HCT116 (cell line): ENCODE measurements around the gene SLC35F1. TPM values are rescaled to one million over a fixed set of nuclear protein-coding genes. Genes with fewer than 3 reads are reported as not detected.

Experiments used
- ATAC-seq: fragments of 200-7000 bp; cut with Tn5 transposase; 2 replicates; pipeline ENCODE4 v1.9.1; 2020; ENCODE audit warnings: mild to moderate bottlenecking, moderate library complexity
- BruUV-seq: library from RNA; stranded (reverse); fragments of 400-500 nt; replicated peaks from 2 replicates; lab custom pipeline; 2021; lab: Mats Ljungman, UMichigan
- CTCF ChIA-PET: fragments of 300-600 bp; sonication (Branson Sonifier 250); formaldehyde crosslinking; loops from one replicate; lab custom pipeline; 2021; ENCODE audit warnings: antibody characterized with exemption; lab: Charles Lee
- POLR2A ChIA-PET: fragments of 300-600, 350-600 bp; sonication (Branson Sonifier 250); formaldehyde crosslinking; loops from one replicate; lab custom pipeline; 2021; ENCODE audit warnings: antibody characterized with exemption; lab: Charles Lee
- RAD21 ChIA-PET, 2 experiments: fragments of 300-600 bp; sonication (Branson Sonifier 250); formaldehyde crosslinking; loops; one replicate each; lab custom pipeline; 2023; ENCODE audit warnings: low total read pairs in 2 of 2; ENCODE audit not compliant: uncharacterized antibody in 2 of 2, unreplicated experiment in 2 of 2, low non-redundant PET in 1 of 2; lab: Charles Lee
- DNase-seq: peaks from one replicate; pipeline ENCODE4 v3.0.0-alpha.2; 2010; ENCODE audit warnings: low read depth, low spot score
- H2AFZ ChIP-seq: fragments of 200-600 bp; shearing (Covaris generic), sonication (generic); 2 replicates; pipeline ENCODE4 v1.6.1; 2017; ENCODE audit warnings: low read depth, mixed run types, mixed read lengths, antibody characterized with exemption, low read length; ENCODE audit not compliant: poor library complexity, severe bottlenecking
- H3K27ac ChIP-seq: 2 replicates; pipeline ENCODE4 v1.5.1; 2012; ENCODE audit warnings: low read depth, low read length
- H3K27me3 ChIP-seq: fragments of 200-600 bp; sonication (generic); 2 replicates; pipeline ENCODE4 v1.6.1; 2016; ENCODE audit warnings: mixed run types, low read length, mixed read lengths; ENCODE audit not compliant: insufficient read depth
- H3K36me3 ChIP-seq, 2 experiments: fragments of 200-500 bp in 1 of 2; fragments of 200-600 bp in 1 of 2; sonication (Bioruptor generic) in 1 of 2; sonication (generic) in 1 of 2; 2 replicates each; pipeline versions ENCODE4 v1.5.1 to v1.6.1; 2014 to 2016; ENCODE audit warnings: low read length in 2 of 2, inconsistent platforms in 1 of 2, mixed read lengths in 1 of 2, mixed run types in 1 of 2; ENCODE audit not compliant: insufficient read depth in 2 of 2, control insufficient read depth in 1 of 2
- H3K4me1 ChIP-seq, 2 experiments: fragments of 200-600 bp in 1 of 2; sonication (generic) in 1 of 2; 2 replicates each; pipeline versions ENCODE4 v1.5.1 to v1.6.1; 2012 to 2017; ENCODE audit warnings: low read length in 2 of 2, inconsistent platforms in 1 of 2, mild to moderate bottlenecking in 1 of 2, mixed read lengths in 1 of 2, mixed run types in 1 of 2, moderate library complexity in 1 of 2; ENCODE audit not compliant: insufficient read depth in 2 of 2, control insufficient read depth in 1 of 2
- H3K4me2 ChIP-seq: fragments of 200-600 bp; sonication (generic); 2 replicates; pipeline ENCODE4 v1.6.1; 2017; ENCODE audit warnings: mixed run types, low read length, mixed read lengths
- H3K4me3 ChIP-seq, 2 experiments: fragments of 200-600 bp in 1 of 2; sonication (generic) in 1 of 2; replicated peaks in 1 of 2; 2 replicates each; pipeline ENCODE4 v1.5.1; 2011 to 2016; ENCODE audit warnings: low read length in 2 of 2, control low read depth in 1 of 2, low read depth in 1 of 2, mild to moderate bottlenecking in 1 of 2, mixed read lengths in 1 of 2, mixed run types in 1 of 2
- H3K79me2 ChIP-seq: fragments of 200-600 bp; sonication (generic); 2 replicates; pipeline ENCODE4 v1.6.1; 2017; ENCODE audit warnings: mild to moderate bottlenecking, mixed run types, low read length, moderate library complexity, mixed read lengths; ENCODE audit not compliant: insufficient read depth
- H3K9ac ChIP-seq: fragments of 200-600 bp; sonication (generic); 2 replicates; pipeline ENCODE4 v1.6.1; 2016; ENCODE audit warnings: low read length, mixed read lengths
- H3K9me2 ChIP-seq: fragments of 200-600 bp; sonication (generic), shearing (Covaris generic); 2 replicates; pipeline ENCODE4 v1.6.1; 2017; ENCODE audit warnings: mixed run types, mild to moderate bottlenecking, moderate library complexity; ENCODE audit not compliant: insufficient read depth
- H3K9me3 ChIP-seq, 2 experiments: fragments of 200-500 bp in 1 of 2; fragments of 200-600 bp in 1 of 2; sonication (Bioruptor generic) in 1 of 2; sonication (generic) in 1 of 2; 2 replicates each; pipeline ENCODE4 v1.6.1; 2014 to 2017; ENCODE audit warnings: low read length in 2 of 2, mixed read lengths in 2 of 2, inconsistent platforms in 1 of 2, low read depth in 1 of 2, mild to moderate bottlenecking in 1 of 2, mixed run types in 1 of 2, moderate library complexity in 1 of 2; ENCODE audit not compliant: control insufficient read depth in 1 of 2, insufficient read depth in 1 of 2
- H4K20me1 ChIP-seq: fragments of 200-600 bp; sonication (generic), shearing (Covaris generic); 2 replicates; pipeline ENCODE4 v1.6.1; 2017; ENCODE audit warnings: mixed run types, mild to moderate bottlenecking, moderate library complexity; ENCODE audit not compliant: insufficient read depth
- CBX3 ChIP-seq: IDR thresholded peaks from 2 replicates; pipeline ENCODE4 v1.6.1; 2012; ENCODE audit warnings: low read depth
- CEBPB ChIP-seq: IDR thresholded peaks from 2 replicates; pipeline ENCODE4 v1.6.1; 2012; ENCODE audit warnings: low read depth
- CTCF ChIP-seq, 3 experiments: fragments of 200-600 bp in 1 of 3; sonication (generic) in 1 of 3; IDR thresholded peaks in 2 of 3; conservative IDR thresholded peaks in 1 of 3; 2 replicates each; pipeline ENCODE4 v1.5.1; 2012 to 2017; ENCODE audit warnings: low read depth in 2 of 3, low read length in 2 of 3, antibody characterized with exemption in 1 of 3, borderline replicate concordance in 1 of 3, control low read depth in 1 of 3, mild to moderate bottlenecking in 1 of 3, mixed read lengths in 1 of 3, mixed run types in 1 of 3, moderate library complexity in 1 of 3; ENCODE audit not compliant: insufficient read depth in 1 of 3
- EGR1 ChIP-seq: IDR thresholded peaks from 2 replicates; pipeline ENCODE4 v1.6.1; 2012; ENCODE audit warnings: low read depth
- EZH2 ChIP-seq: fragments of 200-600 bp; sonication (generic); IDR thresholded peaks from 2 replicates; pipeline ENCODE4 v1.6.1; 2017; ENCODE audit warnings: antibody characterized with exemption, mixed run types
- EZH2phosphoT487 ChIP-seq: fragments of 200-600 bp; IDR thresholded peaks from 2 replicates; pipeline ENCODE4 v1.6.1; 2018; ENCODE audit warnings: antibody characterized with exemption, borderline replicate concordance
- FOSL1 ChIP-seq: IDR thresholded peaks from 2 replicates; pipeline ENCODE4 v1.6.1; 2012; ENCODE audit warnings: low read depth
- JUND ChIP-seq: IDR thresholded peaks from 2 replicates; pipeline ENCODE4 v1.6.1; 2012
- POLR2A ChIP-seq: IDR thresholded peaks from 2 replicates; pipeline ENCODE4 v1.7.0; 2011; ENCODE audit warnings: borderline replicate concordance; ENCODE audit not compliant: insufficient read depth, insufficient read length; ENCODE audit errors: extremely low read depth
- RAD21 ChIP-seq: IDR thresholded peaks from 2 replicates; pipeline ENCODE4 v1.6.1; 2012; ENCODE audit warnings: low read depth, mild to moderate bottlenecking
- REST ChIP-seq: IDR thresholded peaks from 2 replicates; pipeline ENCODE4 v1.6.1; 2012; ENCODE audit warnings: low read depth
- SP1 ChIP-seq: IDR thresholded peaks from 2 replicates; pipeline ENCODE4 v1.6.1; 2012; ENCODE audit warnings: low read depth
- SRF ChIP-seq: IDR thresholded peaks from 2 replicates; pipeline ENCODE4 v1.6.1; 2012; ENCODE audit warnings: low read depth
- TCF7L2 ChIP-seq: IDR thresholded peaks from 2 replicates; pipeline ENCODE4 v1.7.0; 2011; ENCODE audit warnings: borderline replicate concordance, inconsistent platforms; ENCODE audit not compliant: insufficient read depth, insufficient read length; ENCODE audit errors: extremely low read depth
- YY1 ChIP-seq: IDR thresholded peaks from 2 replicates; pipeline ENCODE4 v1.6.1; 2011; ENCODE audit warnings: low read length, low read depth, moderate library complexity, mild to moderate bottlenecking; ENCODE audit not compliant: insufficient replicate concordance; ENCODE audit errors: extremely low read depth
- ZBTB33 ChIP-seq: IDR thresholded peaks from 2 replicates; pipeline ENCODE4 v1.6.1; 2011; ENCODE audit warnings: mild to moderate bottlenecking, low read length, moderate library complexity; ENCODE audit not compliant: insufficient replicate concordance; ENCODE audit errors: extremely low read depth
- ZFX ChIP-seq: fragments of 450-650 bp; IDR thresholded peaks from 2 replicates; pipeline ENCODE4 v1.6.1; 2017
- intact Hi-C: fragments of 100-400 bp; cut with micrococcal nuclease; formaldehyde crosslinking; loops from 2 replicates; pipeline ENCODE4 v1.10.0; 2022
- total RNA-seq: library from RNA; stranded (reverse); gene quantifications from one replicate; pipeline ENCODE4 v1.2.1, GENCODE V29; 2021; ENCODE audit not compliant: unreplicated experiment
- TF ChIP-seq, protein P1 (sequence below): IDR thresholded peaks from 2 replicates; pipeline ENCODE4 v1.6.1; 2012
- TF ChIP-seq, protein P2 (sequence below): IDR thresholded peaks from 2 replicates; pipeline ENCODE4 v1.6.1; 2012

The SLC35F1 gene
- total RNA-seq, 1 experiment from 2014 or later = 0.07 TPM

DNA sequence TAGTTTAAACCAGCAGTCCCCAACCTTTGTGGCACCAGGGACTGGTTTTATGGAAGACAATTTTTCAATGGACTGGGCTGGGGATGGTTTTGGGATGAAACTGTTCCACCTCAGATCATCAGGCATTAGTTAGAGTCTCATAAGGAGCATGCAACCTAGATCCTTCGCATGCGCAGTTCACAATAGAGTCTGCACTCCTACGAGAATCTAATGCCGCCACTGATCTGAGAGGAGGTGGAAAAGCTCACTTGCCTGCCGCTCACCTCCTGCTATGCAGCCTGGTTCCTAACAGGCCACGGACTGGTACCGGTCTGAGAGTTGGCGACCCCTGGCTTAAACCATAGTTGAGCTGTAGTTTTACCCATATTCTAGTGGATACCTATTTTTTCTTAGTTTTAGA lies 154.6 kb downstream of the SLC35F1 start:
- H3K4me2 ChIP-seq = no peak overlapping the region
- no peaks in the 10 kb centered on the region for H4K20me1 ChIP-seq
- ATAC-seq = no peak
- no peak overlapping the region for H3K27ac ChIP-seq
- no peak overlapping the region for H3K9ac ChIP-seq
- H3K4me1 ChIP-seq = no peaks in the 10 kb centered on the region
- DNase-seq = no peak
- H2AFZ ChIP-seq = no peak overlapping the region
- ChIA-PET CTCF (no interaction called here), POLR2A (no interaction called here), RAD21 (no interaction called here)
- no peak for TF ChIP-seq EGR1
- TF ChIP-seq ZBTB33 = no peak
- TF ChIP-seq, protein P1, sequence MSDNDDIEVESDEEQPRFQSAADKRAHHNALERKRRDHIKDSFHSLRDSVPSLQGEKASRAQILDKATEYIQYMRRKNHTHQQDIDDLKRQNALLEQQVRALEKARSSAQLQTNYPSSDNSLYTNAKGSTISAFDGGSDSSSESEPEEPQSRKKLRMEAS = no peak
- no peak for TF ChIP-seq RAD21
- TF ChIP-seq CTCF (IDR thresholded peaks at IDR 0.05 in 2 of 3, conservative IDR thresholded peaks at IDR 0.05 in 1 of 3; ENCODE audit: borderline replicate concordance in 1 of 3, insufficient read depth in 1 of 3, low read depth in 2 of 3, low read length in 2 of 3) = no peak
- TF ChIP-seq JUND = no peak
- TF ChIP-seq YY1 = no peak
- TF ChIP-seq REST = no peak
- no peak for TF ChIP-seq CEBPB
- TF ChIP-seq ZFX = no peak
- TF ChIP-seq SP1 = no peak
- TF ChIP-seq CBX3 = no peak
- TF ChIP-seq FOSL1 = no peak
- TF ChIP-seq SRF = no peak
- TF ChIP-seq EZH2phosphoT487 = no peak
- TF ChIP-seq, protein P2, sequence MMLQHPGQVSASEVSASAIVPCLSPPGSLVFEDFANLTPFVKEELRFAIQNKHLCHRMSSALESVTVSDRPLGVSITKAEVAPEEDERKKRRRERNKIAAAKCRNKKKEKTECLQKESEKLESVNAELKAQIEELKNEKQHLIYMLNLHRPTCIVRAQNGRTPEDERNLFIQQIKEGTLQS = no peak
- TF ChIP-seq POLR2A = no peak
- no peak for TF ChIP-seq TCF7L2
- TF ChIP-seq EZH2 = no peak
- no peaks in the 10 kb centered on the region for H3K9me3 ChIP-seq
- no peak overlapping the region for H3K4me3 ChIP-seq
- H3K36me3 ChIP-seq = no peaks in the 10 kb centered on the region
- H3K27me3 ChIP-seq = no peaks in the 10 kb centered on the region; the same call in 1 of the 2 replicates
- no peaks in the 10 kb centered on the region for H3K79me2 ChIP-seq
- intact Hi-C loops = no loop called here
- BruUV-seq = no TSS peak
- no peaks in the 10 kb centered on the region for H3K9me2 ChIP-seq
